ENCODE results near the gene DPH1.
"Not testable (repeated sequence)": the region's sequence is repeated elsewhere in the genome, so short reads cannot be mapped to it uniquely, and the experiment has no call there.

DPH1 gene

DNA sequence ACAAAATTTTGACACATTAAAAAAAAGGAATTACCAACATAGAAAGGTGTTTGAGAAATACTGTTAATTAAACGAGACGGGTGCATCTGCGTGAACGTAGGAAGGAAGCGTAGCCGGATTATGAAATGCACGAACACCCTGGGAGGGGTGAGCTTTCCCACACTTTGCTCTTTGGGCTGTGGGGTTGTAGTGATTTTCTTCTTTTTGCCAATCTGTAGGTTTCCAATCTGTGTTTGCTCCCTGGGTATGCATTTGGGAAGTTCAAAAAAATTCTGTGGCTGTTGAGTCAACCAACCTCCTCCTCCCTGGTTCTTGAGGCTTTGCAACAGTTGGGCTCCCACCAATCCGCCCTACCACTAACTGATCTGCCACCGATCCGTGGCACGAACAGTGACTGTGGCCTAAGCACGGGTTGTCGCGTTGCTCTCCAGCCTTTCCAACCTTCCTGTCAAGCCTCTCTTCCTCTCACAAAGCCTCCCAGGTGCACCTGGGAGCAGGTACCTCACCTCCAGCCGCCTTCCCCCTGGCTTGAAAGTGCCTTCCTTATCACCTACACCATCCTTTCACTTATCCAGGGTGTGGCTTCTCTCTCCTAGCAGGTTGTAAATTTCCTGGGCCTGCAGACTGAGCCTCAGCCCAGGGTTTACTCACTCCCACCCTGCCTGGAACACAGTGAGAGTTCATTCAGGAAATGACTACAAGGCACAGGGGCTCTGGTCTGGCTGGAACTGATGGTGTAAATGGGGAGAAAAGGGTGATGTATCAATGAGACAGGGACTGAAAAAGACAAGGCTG lies 21.4 kb upstream of the DPH1 start:
- no peak for DNase-seq (ENCODE audit: low spot score)

- no peak for DNase-seq (ENCODE audit: low spot score)
Measured at GRCh38 chr17:2009737-2010136, 20.2 kb upstream of the DPH1 start.

- DNase-seq (ENCODE audit: low spot score) = no peak
Measured at GRCh38 chr17:2011411-2012371, 18.3 kb upstream of the DPH1 start.

DNA sequence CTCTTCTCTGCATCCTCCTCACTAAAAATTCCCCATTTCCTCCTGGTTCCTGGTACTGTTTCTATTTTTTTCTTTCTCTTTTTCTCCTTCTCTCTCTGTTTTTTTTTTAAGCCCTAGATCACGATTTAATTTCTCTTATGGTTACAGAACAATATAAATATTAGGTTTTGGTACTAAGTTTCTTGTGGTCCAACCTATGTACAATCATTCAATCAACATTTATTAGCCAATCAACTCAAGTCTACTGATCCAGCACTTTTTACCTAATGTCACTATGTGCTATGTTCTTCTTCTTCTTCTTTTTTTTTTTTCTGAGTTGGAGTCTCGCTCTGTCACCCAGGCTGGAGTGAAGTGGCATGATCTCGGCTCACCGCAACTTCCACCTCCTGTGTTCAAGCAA lies 17.5 kb upstream of the DPH1 start:
- DNase-seq (ENCODE audit: low spot score) = no peak

- not testable (repeated sequence) for DNase-seq (ENCODE audit: low spot score)
Measured at GRCh38 chr17:2013220-2013993, 16.5 kb upstream of the DPH1 start.

GRCh38 chr17:2013994-2014317 lies 16.0 kb upstream of the DPH1 start:
- DNase-seq (ENCODE audit: low spot score) = no peak

DNA sequence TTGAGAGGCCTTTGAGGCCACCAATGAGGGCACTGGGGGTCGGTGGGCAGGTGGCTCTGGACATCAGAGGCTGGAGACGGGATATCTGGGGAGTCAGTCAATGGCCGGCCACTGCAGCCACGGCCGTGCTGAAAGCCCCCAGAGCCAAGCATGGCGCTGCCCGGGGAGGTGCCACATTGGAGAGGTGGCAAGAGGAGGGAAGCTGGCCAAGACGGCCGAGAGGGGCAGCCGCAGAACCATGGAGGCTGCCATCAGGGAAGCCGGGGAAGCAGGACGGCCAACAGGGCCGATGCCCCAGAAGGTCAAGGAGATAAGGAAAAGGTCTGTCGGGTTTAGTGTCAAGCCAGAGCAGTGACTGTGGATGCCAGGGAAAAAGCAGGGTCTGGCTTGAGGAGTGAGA lies 14.6 kb upstream of the DPH1 start:
- DNase-seq (ENCODE audit: low spot score) = no peak

- no peak for DNase-seq (ENCODE audit: low spot score)
Measured at GRCh38 chr17:2016494-2016893, 13.5 kb upstream of the DPH1 start.

- DNase-seq (ENCODE audit: low spot score) = no peak
Measured at GRCh38 chr17:2017274-2017941, 12.5 kb upstream of the DPH1 start.

GRCh38 chr17:2018716-2019510 lies 11.0 kb upstream of the DPH1 start:
- DNase-seq (ENCODE audit: low spot score) = no peak

GRCh38 chr17:2019723-2020122 lies 10.2 kb upstream of the DPH1 start:
- no peak for DNase-seq (ENCODE audit: low spot score)

DNA sequence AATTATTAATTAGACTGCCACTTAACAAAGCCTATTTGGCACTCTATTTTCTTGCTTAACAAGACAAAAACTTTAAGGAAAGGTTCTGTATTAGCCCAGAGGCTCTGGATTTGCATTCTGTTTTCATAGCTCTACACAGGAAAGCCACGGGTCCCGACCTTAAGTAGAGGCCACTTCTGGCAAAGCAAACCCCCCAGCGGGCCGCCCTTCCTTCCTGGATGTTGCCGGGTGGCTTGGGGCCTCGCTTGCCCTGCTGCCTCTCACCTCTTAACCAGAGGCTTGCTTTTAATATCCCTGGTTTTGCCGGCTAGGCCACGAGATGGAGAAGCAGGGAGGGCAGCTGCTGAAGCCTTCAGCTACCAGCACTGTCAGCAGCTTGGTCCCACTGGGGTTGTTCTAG lies 9.2 kb upstream of the DPH1 start:
- DNase-seq (ENCODE audit: low spot score) = no peak

DNA sequence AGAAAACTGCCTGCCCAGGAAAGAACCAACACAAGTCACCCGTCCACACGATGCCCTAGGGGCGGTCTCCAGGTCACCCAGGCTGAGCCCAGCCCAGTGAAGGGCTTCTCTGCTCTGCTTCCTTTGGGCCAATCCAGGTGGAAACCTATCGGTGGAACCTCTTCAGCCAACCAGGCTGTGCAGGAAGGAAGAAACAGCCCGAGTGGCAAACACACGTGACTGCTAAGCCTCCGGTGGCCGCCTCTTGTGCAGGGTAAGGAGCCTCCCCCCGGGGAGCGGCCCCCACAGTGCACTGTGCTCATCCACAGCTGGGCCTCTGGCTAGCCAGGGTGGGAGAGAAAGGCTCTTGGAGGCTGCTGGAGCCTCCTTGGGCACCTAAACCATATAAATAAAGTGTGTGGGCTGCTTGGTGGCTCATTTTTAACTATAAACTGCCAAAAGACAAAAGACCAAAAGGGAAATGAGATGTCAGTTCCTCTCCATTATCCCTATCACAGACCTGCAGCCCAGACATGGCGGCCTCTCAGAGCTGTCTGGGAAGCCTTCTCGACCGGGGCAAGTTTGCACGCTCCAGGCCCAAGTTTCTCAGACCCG lies 7.2 kb upstream of the DPH1 start:
- no peak for DNase-seq (ENCODE audit: low spot score)

DNA sequence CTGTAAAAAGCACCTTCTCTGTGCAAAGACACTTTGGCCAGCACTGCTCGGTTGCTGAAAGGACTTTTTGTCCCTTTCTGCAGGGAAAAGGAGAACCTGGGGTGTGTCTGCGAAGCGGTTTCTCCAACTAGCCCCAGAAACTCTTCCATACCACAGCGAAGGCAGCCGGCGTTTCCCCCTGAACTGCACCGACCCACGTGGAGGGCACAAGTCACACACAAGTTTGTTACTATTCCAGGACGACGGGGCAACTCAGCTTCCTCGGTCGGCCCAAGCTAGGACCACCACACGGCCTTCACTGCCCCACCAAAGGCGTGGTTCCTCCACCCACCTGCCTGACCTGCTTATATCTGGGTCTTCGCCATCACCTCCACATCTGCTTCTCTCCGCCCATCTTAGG lies 6.7 kb upstream of the DPH1 start:
- no peak for DNase-seq (ENCODE audit: low spot score)

DNA sequence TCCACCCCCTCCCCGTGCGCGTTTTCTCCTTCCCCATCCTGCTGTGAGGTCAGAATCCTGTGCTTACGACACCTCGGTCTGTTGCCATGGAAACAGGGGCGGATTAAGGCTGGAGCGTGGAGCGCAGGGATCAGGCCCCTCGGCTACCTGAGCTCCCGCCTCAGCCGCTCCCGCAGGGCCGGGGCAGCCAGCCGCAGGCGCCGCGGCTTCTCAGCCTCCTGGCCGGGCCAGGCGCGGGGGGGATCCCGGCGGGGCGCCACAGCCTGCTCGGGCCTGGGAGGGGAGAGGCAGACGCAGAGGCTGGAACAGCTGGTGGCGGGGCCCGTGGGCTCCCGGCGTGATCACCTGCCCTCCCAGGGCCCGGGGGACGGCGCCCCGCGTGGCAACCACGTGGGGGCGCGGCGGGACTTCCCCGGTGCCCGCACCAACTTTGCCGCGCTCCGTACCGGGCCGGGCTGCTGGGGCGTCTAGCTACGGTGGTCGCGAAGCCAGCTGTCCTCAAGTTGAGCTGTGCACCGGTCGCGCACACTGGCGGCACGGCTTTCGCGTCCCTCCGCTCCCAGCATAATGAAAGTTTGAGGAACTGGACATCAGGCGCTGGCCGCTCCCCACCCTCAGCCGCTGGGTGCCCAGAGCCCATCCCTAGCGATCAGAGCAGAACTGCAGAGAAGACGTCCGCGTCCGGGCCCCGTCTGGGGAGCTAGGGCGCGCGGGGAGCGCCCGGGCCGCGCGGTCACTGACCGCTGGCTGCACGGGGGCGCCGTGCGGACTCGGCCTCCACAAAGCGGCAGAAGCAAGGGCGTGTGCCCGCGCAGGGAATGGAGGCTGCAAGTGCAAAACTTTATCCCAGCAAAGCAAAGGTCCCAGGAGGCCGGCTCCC lies 6.0 kb upstream of the DPH1 start:
- DNase-seq (ENCODE audit: low spot score) = no peak

DNA sequence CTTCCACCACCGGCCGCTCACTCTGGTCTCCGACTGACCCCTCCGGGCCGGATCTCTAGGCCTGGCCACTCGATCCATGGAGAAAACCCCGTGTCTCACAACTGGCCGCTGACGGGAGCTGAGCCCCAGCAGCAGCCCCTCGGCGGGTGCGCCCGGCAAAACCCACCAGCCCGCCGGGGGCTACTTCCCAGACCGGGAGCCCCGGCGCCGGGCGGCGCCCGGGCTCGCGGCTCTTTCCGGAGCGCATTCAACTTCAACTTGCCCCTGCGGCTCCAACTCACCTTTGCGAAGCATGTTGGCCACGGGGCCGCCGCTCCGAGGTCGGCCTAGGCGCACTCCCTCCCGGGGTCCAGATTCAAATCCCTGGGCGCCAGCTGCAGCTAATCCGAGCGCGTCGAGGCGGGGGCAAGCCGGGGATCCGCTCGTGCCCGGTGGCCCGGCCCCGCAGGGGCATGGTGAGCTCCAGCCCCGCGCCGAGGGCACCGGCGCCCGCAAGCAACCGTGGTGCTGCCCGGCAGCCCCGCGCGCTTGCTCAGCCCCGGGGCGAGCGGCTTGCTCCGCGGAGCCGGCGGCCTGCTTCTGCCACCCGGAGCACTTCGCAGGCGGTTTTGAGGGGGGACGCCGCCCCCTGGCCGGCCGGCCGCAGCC lies 5.3 kb upstream of the DPH1 start:
- no peak for DNase-seq (ENCODE audit: low spot score)

DNA sequence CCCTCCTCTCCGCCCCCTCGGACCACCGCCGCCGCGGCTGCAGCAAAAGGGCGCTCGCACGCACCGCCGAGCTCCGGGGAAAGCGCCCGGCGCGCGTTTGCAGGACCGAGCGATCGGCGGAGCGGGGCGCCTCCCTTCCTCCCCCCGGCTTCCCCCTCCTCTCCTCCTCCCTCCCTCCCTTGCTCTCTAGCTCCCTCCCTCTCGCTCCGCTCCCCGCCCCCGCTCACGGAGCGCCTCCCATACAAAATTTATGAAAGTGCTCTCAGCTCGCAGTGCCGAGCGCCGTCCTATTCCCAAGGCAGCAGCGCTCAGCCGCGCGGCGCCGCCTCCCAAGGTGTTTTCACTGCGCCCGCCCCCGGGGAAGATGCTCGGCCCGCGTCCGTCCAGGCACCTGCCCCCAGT lies 4.7 kb upstream of the DPH1 start, which contains the start of gene RTN4RL1:
Gene RTN4RL1, minus strand, starts transcription at position 115 of the 402 bp plus-strand sequence. CDS start 469 bp downstream, outside the sequence.
- DNase-seq (ENCODE audit: low spot score) = no peak

DNA sequence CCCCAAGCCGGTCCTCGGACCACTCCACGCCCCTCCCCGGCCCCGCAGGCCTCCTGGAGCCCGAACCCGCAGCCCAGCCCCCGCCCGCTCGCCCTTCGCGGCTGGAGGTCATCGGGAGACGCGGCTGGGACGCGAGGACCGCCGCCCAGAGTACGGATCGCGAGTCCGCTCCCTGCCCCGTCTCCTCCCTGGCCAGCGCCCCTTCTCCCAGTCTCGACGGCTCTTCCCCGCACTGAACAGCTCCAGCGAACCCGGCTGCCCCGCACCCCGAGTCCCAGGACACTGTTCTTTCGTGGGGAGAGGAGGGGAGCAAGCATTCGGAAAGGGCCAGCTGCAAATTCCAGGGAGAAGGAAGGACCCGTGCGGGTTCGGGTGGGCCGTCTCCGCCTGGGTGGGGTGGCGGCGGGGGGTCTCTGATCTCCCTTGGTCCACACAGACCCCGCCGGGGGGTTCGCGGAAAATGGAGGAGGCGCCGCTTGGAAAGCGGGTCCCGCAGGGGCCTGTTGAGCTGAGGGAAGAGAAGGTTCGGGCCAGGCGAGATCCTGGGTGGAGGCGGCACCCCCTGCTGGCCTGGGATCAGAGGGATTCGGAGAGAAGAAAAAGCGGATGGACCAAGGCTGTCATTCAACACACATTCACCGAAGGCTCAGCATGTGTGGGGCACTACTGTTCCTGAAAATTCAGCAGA lies 4.2 kb upstream of the DPH1 start:
- DNase-seq (ENCODE audit: low spot score) = no peak

Measured in hematopoietic multipotent progenitor cell treated with erythropoietin and hydrocortisone succinate and interleukin-3 and kit ligand, for 15 days (in vitro differentiated cells).